ENCODE results near the gene GRIA3. TPM values are rescaled to one million over a fixed set of nuclear protein-coding genes. Genes with fewer than 3 reads are reported as not detected.

The GRIA3 gene
- total RNA-seq, 4 donors from 2014 or later: 7.4 to 13.8 (median 12.4) TPM; not detected in 1

GRCh38 chrX:123271902-123272301 is 87.8 kb downstream of the GRIA3 start:
- DNase-seq: no peak
- Histone ChIP-seq H3K27me3 (no peaks in the 10 kb centered on the region), H3K9me3 (no peaks in the 10 kb centered on the region), H3K36me3 (no peaks in the 10 kb centered on the region), H3K27ac (no peak overlapping the region), H3K4me3 (no peak overlapping the region), H3K4me1 (no peaks in the 10 kb centered on the region)
- intact Hi-C loops (cut with DNase I; ENCODE audit: low total_unique reads): no loop called here
- TF ChIP-seq POLR2A (IDR thresholded peaks at IDR 0.05): no peak
- TF ChIP-seq, protein P1, sequence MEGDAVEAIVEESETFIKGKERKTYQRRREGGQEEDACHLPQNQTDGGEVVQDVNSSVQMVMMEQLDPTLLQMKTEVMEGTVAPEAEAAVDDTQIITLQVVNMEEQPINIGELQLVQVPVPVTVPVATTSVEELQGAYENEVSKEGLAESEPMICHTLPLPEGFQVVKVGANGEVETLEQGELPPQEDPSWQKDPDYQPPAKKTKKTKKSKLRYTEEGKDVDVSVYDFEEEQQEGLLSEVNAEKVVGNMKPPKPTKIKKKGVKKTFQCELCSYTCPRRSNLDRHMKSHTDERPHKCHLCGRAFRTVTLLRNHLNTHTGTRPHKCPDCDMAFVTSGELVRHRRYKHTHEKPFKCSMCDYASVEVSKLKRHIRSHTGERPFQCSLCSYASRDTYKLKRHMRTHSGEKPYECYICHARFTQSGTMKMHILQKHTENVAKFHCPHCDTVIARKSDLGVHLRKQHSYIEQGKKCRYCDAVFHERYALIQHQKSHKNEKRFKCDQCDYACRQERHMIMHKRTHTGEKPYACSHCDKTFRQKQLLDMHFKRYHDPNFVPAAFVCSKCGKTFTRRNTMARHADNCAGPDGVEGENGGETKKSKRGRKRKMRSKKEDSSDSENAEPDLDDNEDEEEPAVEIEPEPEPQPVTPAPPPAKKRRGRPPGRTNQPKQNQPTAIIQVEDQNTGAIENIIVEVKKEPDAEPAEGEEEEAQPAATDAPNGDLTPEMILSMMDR (IDR thresholded peaks at IDR 0.05): no peak

GRCh38 chrX:123272630-123273029 is 88.6 kb downstream of the GRIA3 start:
- intact Hi-C loops (cut with DNase I; ENCODE audit: low total_unique reads): no loop called here
- DNase-seq: no peak
- TF ChIP-seq POLR2A (IDR thresholded peaks at IDR 0.05): no peak
- TF ChIP-seq, protein P1 (IDR thresholded peaks at IDR 0.05): no peak
- no peaks in the 10 kb centered on the region for H3K27me3 ChIP-seq
- H3K9me3 ChIP-seq: no peaks in the 10 kb centered on the region
- no peaks in the 10 kb centered on the region for H3K4me1 ChIP-seq
- no peak overlapping the region for H3K27ac ChIP-seq
- no peak overlapping the region for H3K4me3 ChIP-seq
- no peaks in the 10 kb centered on the region for H3K36me3 ChIP-seq

- no peaks in the 10 kb centered on the region for H3K4me1 ChIP-seq
- no peaks in the 10 kb centered on the region for H3K27me3 ChIP-seq
- no peaks in the 10 kb centered on the region for H3K9me3 ChIP-seq
- DNase-seq: no peak
- no peak overlapping the region for H3K27ac ChIP-seq
- intact Hi-C loops (cut with DNase I; ENCODE audit: low total_unique reads): no loop called here
- no peaks in the 10 kb centered on the region for H3K36me3 ChIP-seq
- H3K4me3 ChIP-seq: no peak overlapping the region
- TF ChIP-seq, protein P1 (IDR thresholded peaks at IDR 0.05): no peak
- no peak for TF ChIP-seq POLR2A (IDR thresholded peaks at IDR 0.05)
Observed at GRCh38 chrX:123274796-123275195, 90.7 kb downstream of the GRIA3 start.

DNA sequence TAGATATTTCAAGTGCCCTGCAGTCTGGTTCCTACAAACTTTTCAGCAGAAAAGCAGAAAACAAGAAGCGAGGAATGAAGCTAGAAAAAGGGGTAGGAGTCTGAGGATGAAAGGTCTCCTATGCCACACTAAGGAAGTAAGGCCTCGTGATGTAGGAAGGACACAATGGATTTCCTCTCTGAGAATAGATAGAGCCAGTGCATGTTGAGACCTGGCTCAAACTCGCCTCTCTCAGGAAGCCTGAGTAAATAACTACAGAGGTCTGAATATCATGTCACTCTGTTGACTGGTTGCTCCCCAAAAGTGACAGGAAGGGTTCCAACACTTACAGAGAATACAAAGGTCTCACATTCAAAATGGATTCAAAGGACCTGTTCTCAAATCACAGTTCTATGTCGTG is 93.3 kb downstream of the GRIA3 start:
- H3K4me3 ChIP-seq: no peak overlapping the region
- no peaks in the 10 kb centered on the region for H3K4me1 ChIP-seq
- H3K27ac ChIP-seq: no peak overlapping the region
- TF ChIP-seq POLR2A (IDR thresholded peaks at IDR 0.05): no peak
- TF ChIP-seq, protein P1 (IDR thresholded peaks at IDR 0.05): no peak
- H3K36me3 ChIP-seq: no peaks in the 10 kb centered on the region
- intact Hi-C loops (cut with DNase I; ENCODE audit: low total_unique reads): no loop called here
- H3K27me3 ChIP-seq: no peaks in the 10 kb centered on the region
- no peaks in the 10 kb centered on the region for H3K9me3 ChIP-seq
- DNase-seq: no peak

DNA sequence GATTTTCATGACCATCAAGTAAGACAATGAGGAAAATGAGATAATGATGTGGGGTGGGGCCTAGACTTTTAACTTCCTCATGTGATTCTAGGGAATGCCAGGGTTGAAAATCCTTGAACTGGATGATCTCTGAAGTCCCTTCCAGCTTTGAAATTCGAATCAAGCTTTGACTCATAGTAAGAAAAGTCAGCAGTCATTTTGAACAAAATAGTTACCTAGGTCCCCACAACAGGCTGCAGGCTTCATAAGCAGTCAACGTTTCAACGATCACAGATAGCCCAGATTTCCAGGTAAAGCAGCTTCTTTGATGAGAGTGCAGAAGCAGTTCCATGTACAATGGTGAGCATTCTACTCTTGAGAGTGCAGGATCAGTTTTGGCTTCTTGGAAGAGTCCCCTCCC is 93.7 kb downstream of the GRIA3 start:
- H3K9me3 ChIP-seq: no peaks in the 10 kb centered on the region
- TF ChIP-seq, protein P1 (IDR thresholded peaks at IDR 0.05): no peak
- TF ChIP-seq POLR2A (IDR thresholded peaks at IDR 0.05): no peak
- intact Hi-C loops (cut with DNase I; ENCODE audit: low total_unique reads): no loop called here

More for the DNA sequence above, 93.7 kb downstream of the GRIA3 start:
- H3K27me3 ChIP-seq: no peaks in the 10 kb centered on the region
- no peak overlapping the region for H3K27ac ChIP-seq
- H3K36me3 ChIP-seq: no peaks in the 10 kb centered on the region
- H3K4me1 ChIP-seq: no peaks in the 10 kb centered on the region
- DNase-seq: no peak
- H3K4me3 ChIP-seq: no peak overlapping the region

Measured in uterus (tissue), 4 donors.